Measurements from ENCODE around the gene MMP2.
A peak's percentile ranks its signal among the peaks of the same experiment; 100 is the strongest.

MMP2 gene

GRCh38 chr16:55510185-55510805 lies 31.3 kb downstream of the MMP2 start:
- Histone ChIP-seq H3K79me2 (ENCODE audit: insufficient read depth, low read depth) (no peaks in the 10 kb centered on the region; the same call in 1 of the 2 replicates), H3K27ac (no peak overlapping the region), H3K4me1 (ENCODE audit: low read depth, poor library complexity, severe bottlenecking) (peaks cover 9% of the 10 kb centered on the region), H3K9ac (no peak overlapping the region), H3K4me2 (peak overlapping the region; percentile 60), H3K36me3 (ENCODE audit: insufficient read depth) (no peaks in the 10 kb centered on the region), H4K20me1 (ENCODE audit: insufficient read depth) (no peaks in the 10 kb centered on the region), H2AFZ (ENCODE audit: low read depth) (no peak overlapping the region), H3K27me3 (ENCODE audit: insufficient read depth, low read depth) (no peaks in the 10 kb centered on the region), H3K4me3 (IDR thresholded peaks at IDR 0.05; ENCODE audit: insufficient read depth, low read depth, low read length) (no peak overlapping the region)
- no peak for TF ChIP-seq CTCF (conservative IDR thresholded peaks at IDR 0.05; ENCODE audit: low read depth, low read length)

- H2AFZ ChIP-seq (ENCODE audit: low read depth) = no peak overlapping the region
- TF ChIP-seq CTCF (conservative IDR thresholded peaks at IDR 0.05; ENCODE audit: low read depth, low read length) = no peak
- H3K4me3 ChIP-seq (IDR thresholded peaks at IDR 0.05; ENCODE audit: insufficient read depth, low read depth, low read length) = no peak overlapping the region
- H3K9ac ChIP-seq = no peak overlapping the region
- H4K20me1 ChIP-seq (ENCODE audit: insufficient read depth) = no peaks in the 10 kb centered on the region
- peaks cover 9% of the 10 kb centered on the region for H3K4me1 ChIP-seq (ENCODE audit: low read depth, poor library complexity, severe bottlenecking)
- H3K27me3 ChIP-seq (ENCODE audit: insufficient read depth, low read depth) = no peaks in the 10 kb centered on the region
- no peaks in the 10 kb centered on the region; the same call in 1 of the 2 replicates for H3K79me2 ChIP-seq (ENCODE audit: insufficient read depth, low read depth)
- no peak overlapping the region for H3K4me2 ChIP-seq
- H3K27ac ChIP-seq = no peak overlapping the region
- no peaks in the 10 kb centered on the region for H3K36me3 ChIP-seq (ENCODE audit: insufficient read depth)
Measured at GRCh38 chr16:55512941-55513340, 33.9 kb downstream of the MMP2 start.

GRCh38 chr16:55513616-55514015 lies 34.6 kb downstream of the MMP2 start:
- no peak overlapping the region for H3K9ac ChIP-seq
- H2AFZ ChIP-seq (ENCODE audit: low read depth) = no peak overlapping the region
- H3K36me3 ChIP-seq (ENCODE audit: insufficient read depth) = no peaks in the 10 kb centered on the region
- H3K4me1 ChIP-seq (ENCODE audit: low read depth, poor library complexity, severe bottlenecking) = peaks cover 7% of the 10 kb centered on the region
- H4K20me1 ChIP-seq (ENCODE audit: insufficient read depth) = no peaks in the 10 kb centered on the region
- no peak for TF ChIP-seq CTCF (conservative IDR thresholded peaks at IDR 0.05; ENCODE audit: low read depth, low read length)
- no peaks in the 10 kb centered on the region; the same call in 1 of the 2 replicates for H3K79me2 ChIP-seq (ENCODE audit: insufficient read depth, low read depth)
- H3K4me3 ChIP-seq (IDR thresholded peaks at IDR 0.05; ENCODE audit: insufficient read depth, low read depth, low read length) = no peak overlapping the region
- no peak overlapping the region for H3K4me2 ChIP-seq
- H3K27ac ChIP-seq = no peak overlapping the region
- no peaks in the 10 kb centered on the region for H3K27me3 ChIP-seq (ENCODE audit: insufficient read depth, low read depth)

- H3K27ac ChIP-seq = no peak overlapping the region
- no peak overlapping the region for H3K9ac ChIP-seq
- peaks cover 3% of the 10 kb centered on the region for H3K4me1 ChIP-seq (ENCODE audit: low read depth, poor library complexity, severe bottlenecking)
- no peaks in the 10 kb centered on the region for H4K20me1 ChIP-seq (ENCODE audit: insufficient read depth)
- TF ChIP-seq CTCF (conservative IDR thresholded peaks at IDR 0.05; ENCODE audit: low read depth, low read length) = no peak
- no peak overlapping the region for H3K4me3 ChIP-seq (IDR thresholded peaks at IDR 0.05; ENCODE audit: insufficient read depth, low read depth, low read length)
- no peaks in the 10 kb centered on the region for H3K36me3 ChIP-seq (ENCODE audit: insufficient read depth)
- no peak overlapping the region for H2AFZ ChIP-seq (ENCODE audit: low read depth)
- no peak overlapping the region for H3K4me2 ChIP-seq
- no peaks in the 10 kb centered on the region; the same call in 1 of the 2 replicates for H3K79me2 ChIP-seq (ENCODE audit: insufficient read depth, low read depth)
- H3K27me3 ChIP-seq (ENCODE audit: insufficient read depth, low read depth) = no peaks in the 10 kb centered on the region
Measured at GRCh38 chr16:55515111-55515510, 36.1 kb downstream of the MMP2 start.
